ENCODE measurements around the gene CAPZA1. TPM values are rescaled to one million over a fixed set of nuclear protein-coding genes. Genes with fewer than 3 reads are reported as not detected.

The CAPZA1 gene
- total RNA-seq, 1 donor from 2014 or later = 143 TPM

DNA sequence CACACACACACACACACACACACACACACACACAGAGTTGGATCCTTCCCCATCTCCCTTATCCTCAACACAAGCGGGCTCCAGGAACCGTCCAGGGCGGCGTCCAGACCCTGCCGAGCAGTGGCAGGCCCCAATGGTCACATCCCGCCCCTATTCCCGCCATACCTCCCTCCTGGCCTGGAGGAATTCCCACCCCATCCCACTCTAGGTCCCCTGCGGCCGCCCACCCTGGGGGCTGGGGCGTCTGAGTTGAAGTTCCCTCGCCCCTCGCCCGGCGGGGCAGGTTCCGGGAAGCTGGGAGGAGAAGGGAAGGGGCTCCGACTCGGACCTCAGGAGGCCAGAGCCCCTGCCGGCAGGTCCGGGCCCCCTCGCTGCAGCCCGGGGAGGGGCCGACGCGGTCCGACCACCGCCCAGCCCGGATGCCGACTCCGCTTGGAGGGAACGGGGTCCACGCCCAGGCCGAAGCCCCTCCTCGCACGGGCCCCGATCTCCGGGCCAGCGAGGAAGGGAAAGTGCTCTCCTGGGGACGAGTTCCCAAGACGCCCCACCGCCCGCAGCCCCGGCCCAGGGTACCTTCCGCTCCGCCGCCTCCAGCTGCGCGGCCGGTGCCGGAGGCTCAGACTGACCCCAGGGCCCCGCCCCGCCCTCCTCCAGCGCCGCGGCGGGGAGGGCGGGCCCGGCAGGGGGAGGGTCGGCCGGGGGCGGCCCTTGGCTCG is 87.0 kb downstream of the CAPZA1 start, which contains the start of gene RHOC:
Gene RHOC, minus strand, starts transcription at position 623 of the 716 bp plus-strand sequence. CDS start 3,328 bp downstream, outside the sequence.
- Histone ChIP-seq H3K27ac (peak within 1 kb of the TSS; percentile 93), H3K36me3 (peaks cover 21% of the 10 kb centered on the region), H3K4me1 (peaks cover 45% of the 10 kb centered on the region), H3K27me3 (ENCODE audit: low read depth) (no peaks in the 10 kb centered on the region), H3K9me3 (no peaks in the 10 kb centered on the region), H3K4me3 (peak within 1 kb of the TSS; percentile 97)
- DNase-seq (peak; percentile 82), ATAC-seq (peak; percentile 91 to 92)
- TF ChIP-seq, protein P1, sequence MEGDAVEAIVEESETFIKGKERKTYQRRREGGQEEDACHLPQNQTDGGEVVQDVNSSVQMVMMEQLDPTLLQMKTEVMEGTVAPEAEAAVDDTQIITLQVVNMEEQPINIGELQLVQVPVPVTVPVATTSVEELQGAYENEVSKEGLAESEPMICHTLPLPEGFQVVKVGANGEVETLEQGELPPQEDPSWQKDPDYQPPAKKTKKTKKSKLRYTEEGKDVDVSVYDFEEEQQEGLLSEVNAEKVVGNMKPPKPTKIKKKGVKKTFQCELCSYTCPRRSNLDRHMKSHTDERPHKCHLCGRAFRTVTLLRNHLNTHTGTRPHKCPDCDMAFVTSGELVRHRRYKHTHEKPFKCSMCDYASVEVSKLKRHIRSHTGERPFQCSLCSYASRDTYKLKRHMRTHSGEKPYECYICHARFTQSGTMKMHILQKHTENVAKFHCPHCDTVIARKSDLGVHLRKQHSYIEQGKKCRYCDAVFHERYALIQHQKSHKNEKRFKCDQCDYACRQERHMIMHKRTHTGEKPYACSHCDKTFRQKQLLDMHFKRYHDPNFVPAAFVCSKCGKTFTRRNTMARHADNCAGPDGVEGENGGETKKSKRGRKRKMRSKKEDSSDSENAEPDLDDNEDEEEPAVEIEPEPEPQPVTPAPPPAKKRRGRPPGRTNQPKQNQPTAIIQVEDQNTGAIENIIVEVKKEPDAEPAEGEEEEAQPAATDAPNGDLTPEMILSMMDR (IDR thresholded peaks at IDR 0.05) = no peak
- intact Hi-C loops (cut with DNase I) = no loop called here

DNA sequence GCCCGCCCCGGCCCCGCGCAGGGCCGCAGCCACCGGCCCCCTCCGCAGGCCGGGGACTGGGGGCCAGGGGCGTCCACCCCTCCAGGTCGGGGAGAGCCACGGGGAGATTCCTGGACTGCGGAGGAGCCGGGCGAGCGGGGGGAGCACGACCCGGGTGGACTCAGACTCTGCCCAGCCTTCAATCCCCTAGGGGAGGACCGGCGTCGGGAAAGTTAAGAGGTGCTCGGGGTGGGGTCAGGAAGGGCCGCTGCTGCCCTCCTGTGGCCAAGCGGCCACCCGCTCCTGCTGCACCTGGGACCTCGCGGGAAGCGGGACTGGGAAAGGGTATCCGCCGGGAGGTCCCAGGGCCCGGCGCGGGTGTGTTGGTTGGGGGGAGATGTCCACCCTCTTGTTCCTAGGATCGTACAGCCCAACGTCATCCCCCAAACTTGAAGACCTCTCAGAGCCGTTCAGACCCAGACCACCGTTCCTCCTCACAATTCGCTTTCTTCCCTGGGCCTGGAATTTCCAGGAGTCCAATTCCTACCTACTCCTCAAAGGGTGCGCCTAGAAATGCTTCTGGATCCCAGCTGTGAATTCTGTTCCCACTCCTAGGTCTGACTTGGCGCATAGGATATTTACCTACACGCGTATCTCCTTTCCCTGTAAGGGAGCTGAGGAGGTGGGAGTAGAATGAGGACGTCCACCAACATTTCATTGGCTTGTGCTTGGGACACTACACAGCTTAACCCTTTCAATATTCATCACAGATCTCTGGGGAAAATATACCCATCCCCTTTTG is 87.8 kb downstream of the CAPZA1 start:
- DNase-seq (peak; percentile 92), ATAC-seq (peak; percentile 88 to 89)
- TF ChIP-seq, protein P1 (IDR thresholded peaks at IDR 0.05) = peak; percentile 88
- Histone ChIP-seq H3K27ac (peak overlapping the region; percentile 93), H3K9me3 (no peaks in the 10 kb centered on the region), H3K27me3 (ENCODE audit: low read depth) (no peaks in the 10 kb centered on the region), H3K4me3 (peak overlapping the region; percentile 97), H3K4me1 (peaks cover 38% of the 10 kb centered on the region), H3K36me3 (peaks cover 14% of the 10 kb centered on the region)
- intact Hi-C loops (cut with DNase I) = no loop called here

DNA sequence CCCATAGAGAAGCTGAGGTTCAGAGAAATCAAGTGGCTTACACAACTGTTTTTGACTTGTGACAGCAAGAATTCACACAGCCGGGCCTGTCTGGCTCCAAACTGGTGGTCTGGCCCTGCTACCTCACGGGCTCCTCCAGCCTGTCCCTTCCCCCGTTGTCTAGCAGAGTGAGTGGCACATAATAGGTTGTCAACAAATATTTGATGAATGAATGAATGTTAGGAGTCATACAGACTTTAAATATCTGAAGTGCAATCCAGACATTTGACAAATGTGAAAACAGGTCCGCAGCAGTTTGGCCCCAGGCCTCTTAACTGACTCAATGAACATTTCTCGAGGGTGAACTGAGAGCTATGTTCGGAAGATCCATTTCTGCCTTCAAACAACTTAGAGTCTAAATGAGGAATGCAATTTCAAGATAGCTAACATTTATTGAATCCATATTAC is 88.4 kb downstream of the CAPZA1 start:
- intact Hi-C loops (cut with DNase I) = no loop called here
- no peaks in the 10 kb centered on the region for H3K27me3 ChIP-seq (ENCODE audit: low read depth)
- H3K27ac ChIP-seq = peak overlapping the region; percentile 93
- no peaks in the 10 kb centered on the region for H3K9me3 ChIP-seq
- TF ChIP-seq, protein P1 (IDR thresholded peaks at IDR 0.05) = no peak
- no peak overlapping the region for H3K4me3 ChIP-seq
- H3K36me3 ChIP-seq = peaks cover 11% of the 10 kb centered on the region
- DNase-seq (no peak), ATAC-seq (no peak)
- H3K4me1 ChIP-seq = peaks cover 31% of the 10 kb centered on the region

DNA sequence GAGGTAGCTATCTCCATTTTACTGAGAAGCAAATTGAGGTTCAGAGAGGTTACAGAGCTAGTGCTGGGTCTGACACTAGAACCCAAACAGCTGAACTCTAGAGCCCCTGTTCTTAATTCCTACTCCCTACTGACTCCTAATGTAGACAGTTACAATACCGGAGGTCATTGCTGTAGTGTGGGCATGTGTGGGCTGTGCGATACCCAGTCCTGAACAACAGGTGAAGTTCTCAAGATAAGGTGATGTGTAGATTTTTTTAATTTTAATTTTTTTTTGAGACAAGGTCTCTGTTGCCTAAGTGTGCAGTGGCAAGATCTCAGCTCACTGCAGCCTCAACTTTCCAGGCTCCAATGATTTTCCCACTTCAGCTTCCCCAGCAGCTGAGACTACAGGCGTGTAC is 88.9 kb downstream of the CAPZA1 start:
- TF ChIP-seq, protein P1 (IDR thresholded peaks at IDR 0.05) = no peak
- ATAC-seq = no peak
- Histone ChIP-seq H3K36me3 (peaks cover 7% of the 10 kb centered on the region), H3K27ac (no peak overlapping the region), H3K9me3 (no peaks in the 10 kb centered on the region), H3K4me1 (peaks cover 27% of the 10 kb centered on the region), H3K27me3 (ENCODE audit: low read depth) (no peaks in the 10 kb centered on the region), H3K4me3 (no peak overlapping the region)
- no peak for DNase-seq
- intact Hi-C loops (cut with DNase I) = no loop called here

DNA sequence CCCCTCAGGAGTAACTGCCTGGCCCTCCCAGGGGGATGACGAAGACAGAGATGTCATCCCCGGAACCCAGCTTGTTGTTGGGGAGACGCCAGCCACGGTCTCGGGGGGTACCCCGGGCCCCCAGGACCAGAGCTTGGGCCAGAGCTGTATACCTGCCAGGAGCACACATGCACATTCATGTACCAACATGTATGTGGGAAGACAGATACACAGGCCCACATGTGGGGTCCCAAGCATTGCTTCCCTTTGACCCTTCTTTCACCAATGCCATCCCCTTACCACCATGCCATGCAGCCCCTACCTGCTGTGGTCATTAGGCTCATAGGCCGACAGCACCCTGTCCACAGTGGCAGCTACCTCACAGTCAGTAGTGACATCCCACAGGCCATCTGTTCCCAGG is 90.5 kb downstream of the CAPZA1 start:
- no peak overlapping the region for H3K27ac ChIP-seq
- no peaks in the 10 kb centered on the region for H3K27me3 ChIP-seq (ENCODE audit: low read depth)
- H3K36me3 ChIP-seq = no peaks in the 10 kb centered on the region
- DNase-seq (no peak), ATAC-seq (no peak)
- H3K9me3 ChIP-seq = no peaks in the 10 kb centered on the region
- no peak overlapping the region for H3K4me3 ChIP-seq
- peaks cover 24% of the 10 kb centered on the region for H3K4me1 ChIP-seq
- intact Hi-C loops (cut with DNase I) = no loop called here
- TF ChIP-seq, protein P1 (IDR thresholded peaks at IDR 0.05) = no peak
